Upper lobe of right lung (tissue), 1 donor: ENCODE results near the gene ART4. TPM values are rescaled to one million over a fixed set of nuclear protein-coding genes. Genes with fewer than 3 reads are reported as not detected.

Source experiments
- ATAC-seq: fragments of 200-7000 bp; cut with Tn5 transposase; one replicate; pipeline ENCODE4 v1.9.1; 2020; ENCODE audit warnings: mild to moderate bottlenecking, moderate library complexity
- DNase-seq: peaks from one replicate; pipeline ENCODE4 v3.0.0-alpha.2; 2020
- H3K27ac ChIP-seq: fragments of 200-600 bp; one replicate; pipeline ENCODE4 v1.8.0; 2022
- H3K27me3 ChIP-seq: fragments of 200-600 bp; one replicate; pipeline ENCODE4 v1.8.0; 2022; ENCODE audit warnings: mild to moderate bottlenecking
- H3K36me3 ChIP-seq: fragments of 200-600 bp; one replicate; pipeline ENCODE4 v1.8.0; 2022
- H3K4me1 ChIP-seq: fragments of 200-600 bp; one replicate; pipeline ENCODE4 v1.8.0; 2022
- H3K4me3 ChIP-seq: fragments of 200-600 bp; one replicate; pipeline ENCODE4 v1.8.0; 2022; ENCODE audit warnings: mild to moderate bottlenecking
- H3K9me3 ChIP-seq: fragments of 200-600 bp; one replicate; pipeline ENCODE4 v1.8.0; 2022
- CTCF ChIP-seq: fragments of 200-600 bp; IDR thresholded peaks from one replicate; pipeline ENCODE4 v1.8.0; 2022; ENCODE audit warnings: antibody characterized with exemption
- intact Hi-C: fragments of 100-400 bp; cut with DNase I; formaldehyde crosslinking; loops from one replicate; pipeline ENCODE4 v1.11.0; 2022
- total RNA-seq: library from RNA; stranded (reverse); fragmentation: NEBNext Ultra II Directional; extraction: Animal tissue kit (Norgen Biotek cat#: 25700); gene quantifications from one replicate; pipeline ENCODE4 v1.2.1, GENCODE V29; 2021
- donor health status: DM: no; HTN: yes; CAD: no; lungs with severe emphysema.

The ART4 gene
- total RNA-seq, 1 donor from 2014 or later = 5.7 TPM

GRCh38 chr12:14844401-14844800 is 1.1 kb upstream of the ART4 start:
- Histone ChIP-seq H3K4me3 (no peak overlapping the region), H3K36me3 (no peaks in the 10 kb centered on the region), H3K9me3 (no peaks in the 10 kb centered on the region), H3K27me3 (no peaks in the 10 kb centered on the region), H3K27ac (no peak overlapping the region), H3K4me1 (peaks cover 40% of the 10 kb centered on the region)
- intact Hi-C loops = no loop called here
- no peak for TF ChIP-seq CTCF
- ATAC-seq = no peak
- DNase-seq = no peak

GRCh38 chr12:14842315-14842714 is 1.0 kb downstream of the ART4 start:
- Histone ChIP-seq H3K4me3 (peak overlapping the region; percentile 25), H3K27ac (peak overlapping the region; percentile 55)

GRCh38 chr12:14841761-14842160 is 1.6 kb downstream of the ART4 start:
- intact Hi-C loops = no loop called here
- DNase-seq (no peak), ATAC-seq (peak; percentile 86)
- no peak for TF ChIP-seq CTCF
- peaks cover 33% of the 10 kb centered on the region for H3K4me1 ChIP-seq
- peak overlapping the region; percentile 61 for H3K27ac ChIP-seq
- no peaks in the 10 kb centered on the region for H3K27me3 ChIP-seq
- no peaks in the 10 kb centered on the region for H3K9me3 ChIP-seq
- H3K4me3 ChIP-seq = peak overlapping the region; percentile 25
- H3K36me3 ChIP-seq = no peaks in the 10 kb centered on the region

More at GRCh38 chr12:14842315-14842714, 1.0 kb downstream of the ART4 start:
- Histone ChIP-seq H3K9me3 (no peaks in the 10 kb centered on the region), H3K4me1 (peaks cover 37% of the 10 kb centered on the region), H3K27me3 (no peaks in the 10 kb centered on the region), H3K36me3 (no peaks in the 10 kb centered on the region)
- no peak for TF ChIP-seq CTCF
- intact Hi-C loops = no loop called here
- DNase-seq (no peak), ATAC-seq (no peak)

GRCh38 chr12:14840616-14841015 is 2.7 kb downstream of the ART4 start:
- H3K27me3 ChIP-seq = no peaks in the 10 kb centered on the region
- no peak overlapping the region for H3K4me3 ChIP-seq
- H3K4me1 ChIP-seq = peaks cover 27% of the 10 kb centered on the region
- TF ChIP-seq CTCF = no peak
- no peak overlapping the region for H3K27ac ChIP-seq
- H3K36me3 ChIP-seq = no peaks in the 10 kb centered on the region
- intact Hi-C loops = no loop called here
- no peaks in the 10 kb centered on the region for H3K9me3 ChIP-seq
- DNase-seq (no peak), ATAC-seq (no peak)

GRCh38 chr12:14839262-14839661 is 4.1 kb downstream of the ART4 start:
- DNase-seq (no peak), ATAC-seq (no peak)
- no peak overlapping the region for H3K27ac ChIP-seq
- intact Hi-C loops = no loop called here
- no peak overlapping the region for H3K4me3 ChIP-seq
- H3K36me3 ChIP-seq = no peaks in the 10 kb centered on the region
- TF ChIP-seq CTCF = no peak
- H3K9me3 ChIP-seq = no peaks in the 10 kb centered on the region
- peaks cover 24% of the 10 kb centered on the region for H3K4me1 ChIP-seq
- no peaks in the 10 kb centered on the region for H3K27me3 ChIP-seq
